ENCODE data around the gene GDI1. TPM values are rescaled to one million over a fixed set of nuclear protein-coding genes. Genes with fewer than 3 reads are reported as not detected.

The GDI1 gene
- total RNA-seq, 1 experiment from 2014 or later: 52.7 TPM

DNA sequence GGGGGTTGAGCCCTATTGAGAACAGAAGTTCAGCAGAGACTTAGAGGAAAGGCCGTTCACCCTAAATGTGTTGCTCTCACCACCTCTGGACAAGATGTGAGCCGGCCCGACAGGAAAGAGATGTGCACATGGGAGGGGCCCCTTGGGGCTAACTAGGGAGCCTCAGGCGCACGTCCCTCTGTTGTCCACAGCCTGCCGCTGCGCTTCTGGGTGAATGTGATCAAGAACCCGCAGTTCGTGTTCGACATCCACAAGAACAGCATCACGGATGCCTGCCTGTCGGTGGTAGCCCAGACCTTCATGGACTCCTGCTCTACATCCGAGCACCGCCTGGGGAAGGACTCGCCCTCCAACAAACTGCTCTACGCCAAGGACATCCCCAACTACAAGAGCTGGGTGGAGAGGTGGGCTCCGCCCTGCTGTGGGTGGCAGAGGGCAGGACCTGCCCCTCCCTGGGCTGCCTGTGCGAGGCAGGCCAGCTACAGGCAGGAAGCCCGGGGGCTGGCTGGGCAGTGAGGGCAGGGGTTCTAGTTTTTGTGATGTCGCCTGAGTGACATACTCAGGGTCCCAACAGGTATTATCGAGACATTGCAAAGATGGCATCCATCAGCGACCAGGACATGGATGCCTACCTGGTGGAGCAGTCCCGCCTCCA, 34.1 kb downstream of the GDI1 start:
- H2AFZ ChIP-seq (ENCODE audit: low read length): no peak overlapping the region
- H3K9ac ChIP-seq (ENCODE audit: low read length): no peak overlapping the region
- DNase-seq: no peak
- no peaks in the 10 kb centered on the region for H3K4me1 ChIP-seq (ENCODE audit: low read length)
- H3K27me3 ChIP-seq (ENCODE audit: low read length): no peaks in the 10 kb centered on the region
- H3K27ac ChIP-seq (ENCODE audit: low read length): no peak overlapping the region
- H3K79me2 ChIP-seq (ENCODE audit: low read length): no peaks in the 10 kb centered on the region
- no peak overlapping the region for H3K4me3 ChIP-seq (ENCODE audit: low read length)
- no peaks in the 10 kb centered on the region for H3K36me3 ChIP-seq (ENCODE audit: insufficient read depth, low read length)
- H3K4me2 ChIP-seq (ENCODE audit: low read depth, low read length, poor library complexity, severe bottlenecking): no peak overlapping the region
- no peaks in the 10 kb centered on the region for H3K9me2 ChIP-seq (replicated peaks; ENCODE audit: insufficient read depth, low read length)
- no peaks in the 10 kb centered on the region for H3K9me3 ChIP-seq (ENCODE audit: low read length)
- H4K20me1 ChIP-seq (ENCODE audit: insufficient read depth, low read depth, low read length): no peaks in the 10 kb centered on the region

DNA sequence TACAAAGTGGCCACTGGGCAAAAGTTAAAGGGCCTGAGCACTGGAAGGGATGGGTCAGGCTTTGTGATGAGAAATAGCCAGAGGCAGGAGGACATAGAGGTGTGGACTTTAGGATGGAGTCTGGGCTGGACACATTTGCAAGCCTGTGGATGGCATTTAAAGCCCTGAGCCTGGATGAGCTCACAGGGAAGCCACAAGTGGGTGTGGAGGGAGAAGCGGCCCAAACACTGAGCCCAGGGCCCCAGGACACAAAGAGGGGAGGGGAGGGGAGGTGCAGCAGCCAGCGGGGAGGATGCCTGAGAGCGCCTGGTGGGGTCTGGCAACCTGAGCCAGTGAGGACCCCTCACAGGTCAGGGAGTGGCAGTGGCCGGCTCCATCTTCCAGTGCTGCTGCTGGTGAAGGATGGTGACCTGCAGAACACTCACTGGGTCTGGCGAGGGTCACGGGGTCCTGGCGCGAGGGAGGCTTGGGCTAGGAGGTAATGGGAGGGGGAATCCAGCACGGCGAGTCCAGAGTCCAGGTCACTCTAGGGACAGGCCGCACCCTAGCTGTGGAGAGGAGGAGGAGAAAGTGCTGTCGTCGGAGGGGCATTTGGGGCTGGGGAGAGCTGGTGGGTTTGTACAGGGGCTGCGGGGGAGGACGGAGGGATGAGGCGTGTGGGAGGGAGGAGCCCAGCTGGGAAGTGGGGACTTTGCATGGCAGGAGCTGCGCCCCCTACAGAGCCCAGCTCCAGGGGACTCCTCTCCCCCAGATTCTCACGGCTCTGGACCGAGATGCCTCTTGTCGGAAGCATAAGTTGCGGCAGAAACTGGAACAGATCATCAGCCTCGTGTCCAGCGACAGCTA, 35.1 kb downstream of the GDI1 start:
- Histone ChIP-seq H3K27me3 (ENCODE audit: low read length) (no peaks in the 10 kb centered on the region), H3K79me2 (ENCODE audit: low read length) (no peaks in the 10 kb centered on the region), H3K36me3 (ENCODE audit: insufficient read depth, low read length) (no peaks in the 10 kb centered on the region), H3K9me3 (ENCODE audit: low read length) (no peaks in the 10 kb centered on the region), H3K9ac (ENCODE audit: low read length) (no peak overlapping the region), H4K20me1 (ENCODE audit: insufficient read depth, low read depth, low read length) (no peaks in the 10 kb centered on the region), H3K9me2 (replicated peaks; ENCODE audit: insufficient read depth, low read length) (no peaks in the 10 kb centered on the region), H3K4me2 (ENCODE audit: low read depth, low read length, poor library complexity, severe bottlenecking) (no peak overlapping the region), H3K4me3 (ENCODE audit: low read length) (no peak overlapping the region), H2AFZ (ENCODE audit: low read length) (no peak overlapping the region), H3K4me1 (ENCODE audit: low read length) (no peaks in the 10 kb centered on the region), H3K27ac (ENCODE audit: low read length) (no peak overlapping the region)
- DNase-seq: no peak

DNA sequence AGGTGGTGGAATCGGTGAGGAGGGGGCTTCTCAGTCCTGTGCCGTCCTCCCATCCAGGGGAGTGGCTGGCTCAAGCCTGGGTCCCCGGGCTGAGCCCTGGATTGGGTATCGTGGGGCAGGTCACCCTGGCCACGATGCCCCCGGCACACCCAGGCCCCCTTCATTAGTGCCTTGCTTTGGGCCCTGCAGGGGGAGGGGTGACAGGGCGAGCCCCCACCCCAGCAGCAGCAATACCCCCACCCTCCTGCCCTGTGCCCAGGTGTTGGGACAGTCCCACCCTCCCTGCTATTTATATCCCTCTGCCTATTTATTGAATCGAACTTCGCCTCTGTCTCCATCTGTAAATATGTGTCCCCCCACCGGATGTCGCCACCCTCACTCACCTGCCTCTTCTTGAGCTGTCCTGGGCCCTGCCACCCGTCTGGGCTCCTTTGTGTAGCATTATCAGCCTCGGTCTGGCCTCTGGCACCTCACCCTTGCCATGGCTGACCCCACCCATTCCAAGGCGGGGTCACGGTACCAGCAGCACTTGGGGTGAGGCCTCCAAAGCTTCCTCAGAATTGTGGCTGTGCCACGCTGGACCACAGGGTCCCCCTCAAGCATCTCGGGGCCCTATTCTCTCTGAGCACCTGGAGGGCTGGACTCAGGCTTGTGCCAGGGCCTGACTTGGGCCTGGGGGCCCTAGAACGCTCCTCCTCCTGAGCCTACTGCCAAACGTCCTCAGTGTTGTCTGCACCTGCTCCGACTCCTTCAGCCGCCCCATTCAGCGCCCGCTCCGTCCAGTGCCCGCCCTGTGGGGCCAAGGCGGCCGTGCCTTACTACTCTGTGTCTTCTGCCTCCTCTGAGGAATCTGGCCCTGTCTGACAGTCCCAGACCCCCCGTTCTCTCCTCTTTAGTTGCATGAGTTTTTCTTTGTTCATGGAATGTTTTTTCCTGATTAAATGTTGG, 36.0 kb downstream of the GDI1 start:
- H3K27ac ChIP-seq (ENCODE audit: low read length): no peak overlapping the region
- H3K4me1 ChIP-seq (ENCODE audit: low read length): peaks cover 7% of the 10 kb centered on the region
- no peaks in the 10 kb centered on the region for H4K20me1 ChIP-seq (ENCODE audit: insufficient read depth, low read depth, low read length)
- DNase-seq: no peak
- H3K9me3 ChIP-seq (ENCODE audit: low read length): no peaks in the 10 kb centered on the region
- H3K9me2 ChIP-seq (replicated peaks; ENCODE audit: insufficient read depth, low read length): no peaks in the 10 kb centered on the region
- no peak overlapping the region for H3K4me3 ChIP-seq (ENCODE audit: low read length)
- H2AFZ ChIP-seq (ENCODE audit: low read length): no peak overlapping the region
- no peak overlapping the region for H3K9ac ChIP-seq (ENCODE audit: low read length)
- H3K4me2 ChIP-seq (ENCODE audit: low read depth, low read length, poor library complexity, severe bottlenecking): no peak overlapping the region
- no peaks in the 10 kb centered on the region for H3K79me2 ChIP-seq (ENCODE audit: low read length)
- H3K27me3 ChIP-seq (ENCODE audit: low read length): no peaks in the 10 kb centered on the region
- no peaks in the 10 kb centered on the region for H3K36me3 ChIP-seq (ENCODE audit: insufficient read depth, low read length)

DNA sequence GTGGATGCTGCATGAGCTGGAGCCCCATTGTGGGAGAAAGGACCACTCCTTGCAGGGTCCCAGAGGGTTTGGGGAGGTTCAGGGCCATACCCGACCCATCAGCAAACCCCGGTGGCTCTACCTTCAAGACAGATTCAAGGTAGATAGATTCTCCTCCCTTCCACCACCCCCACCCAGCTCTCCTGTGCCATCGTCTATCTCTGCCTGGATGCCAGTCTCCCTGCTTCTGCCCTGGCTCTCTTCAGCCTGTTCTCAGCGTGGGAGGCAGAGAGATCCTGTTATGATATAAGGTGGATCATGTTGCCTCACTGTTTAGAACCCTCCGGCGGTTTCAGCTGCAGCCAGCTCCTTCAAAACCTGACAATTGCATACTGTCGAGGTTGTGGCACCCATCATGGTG, 36.7 kb downstream of the GDI1 start:
- H3K27me3 ChIP-seq (ENCODE audit: low read length): no peaks in the 10 kb centered on the region
- H3K4me2 ChIP-seq (ENCODE audit: low read depth, low read length, poor library complexity, severe bottlenecking): no peak overlapping the region
- H3K9me3 ChIP-seq (ENCODE audit: low read length): no peaks in the 10 kb centered on the region
- H3K4me1 ChIP-seq (ENCODE audit: low read length): peaks cover 9% of the 10 kb centered on the region
- no peak overlapping the region for H3K9ac ChIP-seq (ENCODE audit: low read length)
- H3K9me2 ChIP-seq (replicated peaks; ENCODE audit: insufficient read depth, low read length): no peaks in the 10 kb centered on the region
- DNase-seq: no peak
- H3K79me2 ChIP-seq (ENCODE audit: low read length): no peaks in the 10 kb centered on the region; the same call in 1 of the 2 replicates
- H3K36me3 ChIP-seq (ENCODE audit: insufficient read depth, low read length): no peaks in the 10 kb centered on the region
- no peaks in the 10 kb centered on the region for H4K20me1 ChIP-seq (ENCODE audit: insufficient read depth, low read depth, low read length)
- no peak overlapping the region for H3K4me3 ChIP-seq (ENCODE audit: low read length)
- no peak overlapping the region for H2AFZ ChIP-seq (ENCODE audit: low read length)
- no peak overlapping the region for H3K27ac ChIP-seq (ENCODE audit: low read length)

DNA sequence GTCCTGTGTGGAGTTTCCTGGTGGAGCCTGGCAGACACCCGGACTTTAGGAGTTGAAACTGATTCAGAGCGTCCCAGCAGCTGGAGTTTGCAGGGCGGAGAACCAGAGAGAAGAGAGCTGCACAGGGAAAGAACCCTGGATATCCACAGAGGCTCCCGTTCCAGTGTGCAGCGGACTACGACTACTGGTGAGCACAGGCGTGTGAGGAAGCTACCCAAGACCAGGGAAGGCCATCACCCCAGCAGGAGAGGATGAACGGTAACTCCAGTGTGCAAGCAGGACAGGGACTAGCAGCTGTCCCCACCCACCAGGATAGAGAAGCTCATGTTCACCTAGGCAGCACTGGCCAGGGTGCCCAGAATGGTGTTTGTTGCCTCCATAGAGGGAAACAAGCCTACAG, 39.9 kb downstream of the GDI1 start:
- H3K9me3 ChIP-seq (ENCODE audit: low read length): no peaks in the 10 kb centered on the region
- peaks cover 23% of the 10 kb centered on the region for H3K4me1 ChIP-seq (ENCODE audit: low read length)
- no peak overlapping the region for H3K9ac ChIP-seq (ENCODE audit: low read length)
- H3K79me2 ChIP-seq (ENCODE audit: low read length): no peaks in the 10 kb centered on the region; the same call in 1 of the 2 replicates
- no peak overlapping the region for H3K4me3 ChIP-seq (ENCODE audit: low read length)
- no peaks in the 10 kb centered on the region for H3K27me3 ChIP-seq (ENCODE audit: low read length)
- H3K36me3 ChIP-seq (ENCODE audit: insufficient read depth, low read length): no peaks in the 10 kb centered on the region
- no peak for DNase-seq
- no peaks in the 10 kb centered on the region for H4K20me1 ChIP-seq (ENCODE audit: insufficient read depth, low read depth, low read length)
- no peaks in the 10 kb centered on the region for H3K9me2 ChIP-seq (replicated peaks; ENCODE audit: insufficient read depth, low read length)
- no peak overlapping the region for H2AFZ ChIP-seq (ENCODE audit: low read length)
- no peak overlapping the region for H3K27ac ChIP-seq (ENCODE audit: low read length)
- no peak overlapping the region for H3K4me2 ChIP-seq (ENCODE audit: low read depth, low read length, poor library complexity, severe bottlenecking)

DNA sequence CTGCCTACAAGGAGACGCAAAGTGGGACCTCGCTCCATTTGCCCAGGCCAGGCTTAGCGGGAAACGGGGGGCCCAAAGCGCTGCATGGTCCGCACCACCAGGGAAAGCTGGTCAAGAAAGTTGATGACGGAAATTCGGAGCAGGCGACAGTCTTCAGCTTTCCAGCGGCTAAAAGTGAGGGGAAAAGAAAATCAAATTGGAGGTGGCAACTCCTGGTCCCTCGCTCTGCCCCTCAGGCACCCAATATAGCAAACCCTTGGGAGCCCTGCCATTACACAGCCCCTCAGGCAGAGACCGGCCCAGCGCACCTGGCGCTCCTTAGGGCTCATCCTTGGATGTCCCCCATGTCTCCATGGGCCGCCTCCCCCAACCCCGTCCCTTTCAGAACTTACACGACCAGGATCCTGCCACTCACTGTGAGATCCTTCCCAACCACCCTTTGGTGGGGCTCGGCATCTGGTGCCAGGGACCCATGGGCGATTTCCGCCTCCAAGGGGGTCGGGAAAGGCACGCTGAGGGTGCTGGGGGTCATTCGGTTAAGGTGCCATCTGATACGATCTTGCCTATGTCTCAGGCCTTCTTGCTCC, 41.0 kb downstream of the GDI1 start:
- H3K27me3 ChIP-seq (ENCODE audit: low read length): no peaks in the 10 kb centered on the region
- no peak overlapping the region for H3K27ac ChIP-seq (ENCODE audit: low read length)
- H4K20me1 ChIP-seq (ENCODE audit: insufficient read depth, low read depth, low read length): no peaks in the 10 kb centered on the region
- H2AFZ ChIP-seq (ENCODE audit: low read length): no peak overlapping the region
- H3K4me2 ChIP-seq (ENCODE audit: low read depth, low read length, poor library complexity, severe bottlenecking): peak overlapping the region; percentile 68
- peak overlapping the region; percentile 74 for H3K4me3 ChIP-seq (ENCODE audit: low read length)
- peaks cover 35% of the 10 kb centered on the region for H3K4me1 ChIP-seq (ENCODE audit: low read length)
- H3K36me3 ChIP-seq (ENCODE audit: insufficient read depth, low read length): no peaks in the 10 kb centered on the region
- H3K9me3 ChIP-seq (ENCODE audit: low read length): no peaks in the 10 kb centered on the region
- no peaks in the 10 kb centered on the region; the same call in 1 of the 2 replicates for H3K79me2 ChIP-seq (ENCODE audit: low read length)
- no peak for DNase-seq
- H3K9me2 ChIP-seq (replicated peaks; ENCODE audit: insufficient read depth, low read length): no peaks in the 10 kb centered on the region
- peak overlapping the region; percentile 79 for H3K9ac ChIP-seq (ENCODE audit: low read length)

DNA sequence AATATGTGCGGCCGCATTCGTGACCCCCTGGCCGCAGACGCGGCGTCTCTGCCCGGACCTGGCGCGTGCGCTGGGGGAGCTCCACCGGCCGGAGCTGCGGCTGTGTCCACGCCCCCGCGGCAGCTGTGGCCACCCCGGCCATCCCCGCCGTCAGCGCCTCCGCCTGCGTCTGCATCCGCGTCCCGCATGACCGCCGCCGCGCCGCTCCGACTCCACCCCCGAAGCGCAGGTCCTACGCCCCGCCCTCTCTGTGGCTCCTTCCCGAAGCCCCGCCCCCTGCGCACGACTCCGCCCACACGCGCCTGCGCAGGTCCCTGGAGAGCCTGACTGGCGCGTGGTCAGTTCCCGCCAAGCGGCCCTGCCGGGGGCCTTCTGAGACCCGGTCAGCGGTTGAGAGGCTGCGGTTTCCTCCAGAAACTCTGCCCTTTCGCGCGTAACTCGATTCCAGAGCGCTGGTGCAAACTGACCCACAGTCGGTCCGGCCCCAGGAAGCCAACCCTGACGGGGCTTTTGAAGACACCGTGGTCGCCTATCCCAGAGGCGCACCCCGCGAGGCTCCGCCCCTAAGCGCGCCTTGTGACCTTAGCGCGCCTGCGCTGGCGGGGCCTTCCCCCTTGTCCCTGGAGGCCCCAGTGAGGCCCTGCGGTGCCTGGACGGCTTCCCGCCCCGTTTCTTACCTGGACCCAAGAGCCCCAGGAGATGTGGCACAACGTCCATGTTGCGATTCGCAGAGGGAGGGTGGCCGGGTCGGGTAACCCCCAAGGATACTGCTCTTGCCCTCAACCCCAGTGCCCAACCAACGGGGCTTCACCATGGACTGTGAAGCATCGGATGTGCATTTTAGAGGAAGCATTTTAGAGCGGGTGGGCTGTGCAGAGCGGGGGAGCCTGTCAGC, 42.0 kb downstream of the GDI1 start, which contains the start of gene LAGE3:
LAGE3 (minus strand) TSS at position 554 of the 895 bp plus-strand sequence; CDS start at position 188, 366 bp downstream.
- H3K27ac ChIP-seq (ENCODE audit: low read length): peak within 1 kb of the TSS; percentile 82
- H3K9ac ChIP-seq (ENCODE audit: low read length): peak within 1 kb of the TSS; percentile 79
- no peaks in the 10 kb centered on the region for H3K27me3 ChIP-seq (ENCODE audit: low read length)
- H3K4me3 ChIP-seq (ENCODE audit: low read length): peak within 1 kb of the TSS; percentile 74
- H3K9me3 ChIP-seq (ENCODE audit: low read length): no peaks in the 10 kb centered on the region
- peaks cover 45% of the 10 kb centered on the region for H3K4me1 ChIP-seq (ENCODE audit: low read length)
- peak within 1 kb of the TSS; percentile 68 for H3K4me2 ChIP-seq (ENCODE audit: low read depth, low read length, poor library complexity, severe bottlenecking)
- H4K20me1 ChIP-seq (ENCODE audit: insufficient read depth, low read depth, low read length): no peaks in the 10 kb centered on the region
- H3K9me2 ChIP-seq (replicated peaks; ENCODE audit: insufficient read depth, low read length): no peaks in the 10 kb centered on the region
- DNase-seq: peak; percentile 94
- H3K79me2 ChIP-seq (ENCODE audit: low read length): no peaks in the 10 kb centered on the region; the same call in 1 of the 2 replicates
- H2AFZ ChIP-seq (ENCODE audit: low read length): no peak within 1 kb of the TSS; the same call in 1 of the 2 replicates
- no peaks in the 10 kb centered on the region for H3K36me3 ChIP-seq (ENCODE audit: insufficient read depth, low read length)

All from Karpas-422 (cell line).